GM19239 (cell line): Measurements from ENCODE around the gene FHIT.
"Not testable (repeated sequence)": the region's sequence is repeated elsewhere in the genome, so short reads cannot be mapped to it uniquely, and the experiment has no call there.

Experiments
- DNase-seq: peaks from one replicate; pipeline ENCODE4 v3.0.0; 2011; ENCODE audit warnings: low spot score; ENCODE audit not compliant: insufficient read length
- FAIRE-seq: peaks from 2 replicates; lab custom pipeline; 2011; peaks lifted over from hg19 to GRCh38; lab: Jason Lieb, UNC

Gene FHIT

DNA sequence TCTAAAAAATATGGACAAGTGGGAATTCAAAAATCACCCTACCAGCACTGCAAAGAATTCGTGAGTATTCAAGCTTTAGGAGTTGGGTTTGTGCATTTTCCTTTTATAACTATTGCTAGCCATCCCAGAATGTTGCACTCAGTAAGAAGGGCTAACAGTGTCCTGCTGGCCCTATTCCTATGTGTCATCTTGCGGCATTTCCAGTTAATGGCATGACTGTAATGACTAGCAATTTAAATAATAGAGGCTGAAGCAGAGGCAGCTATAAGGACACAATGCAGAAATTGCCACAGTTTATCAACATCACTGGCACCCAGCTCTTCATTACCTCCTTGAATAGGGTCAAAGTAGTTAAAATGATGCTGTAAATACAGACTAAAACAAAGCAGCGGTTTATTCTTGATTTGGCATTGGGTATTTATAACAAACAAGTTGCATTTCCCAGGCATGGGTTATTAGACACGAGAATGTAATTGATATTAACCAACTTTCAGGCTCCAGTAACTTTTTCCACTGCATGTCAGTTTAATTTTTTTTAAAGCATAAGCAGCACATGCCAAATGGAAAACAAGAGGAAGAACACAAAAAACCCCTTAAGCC lies 177.6 kb downstream of the FHIT start:
- DNase-seq (no peak), FAIRE-seq (no peak)

DNA sequence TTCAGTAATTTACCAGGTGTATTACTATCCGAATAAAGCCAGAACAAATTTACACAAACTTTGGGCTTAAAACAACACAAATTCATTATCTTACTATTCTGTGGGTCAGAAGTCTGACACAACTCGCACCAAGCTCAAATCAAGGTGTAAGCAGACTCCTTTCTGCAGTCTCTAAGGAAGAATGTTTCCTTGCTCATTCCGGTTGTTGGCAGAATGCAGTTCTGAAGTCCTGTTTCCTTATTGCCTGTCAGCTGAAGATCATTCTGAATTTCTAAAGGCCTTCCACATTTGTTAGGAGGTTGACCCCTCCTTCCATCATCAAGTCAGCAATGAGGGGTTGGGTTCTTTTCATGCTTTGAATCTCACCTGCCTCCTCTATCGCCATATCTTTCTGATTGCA lies 183.2 kb downstream of the FHIT start:
- DNase-seq (no peak), FAIRE-seq (no peak)

DNA sequence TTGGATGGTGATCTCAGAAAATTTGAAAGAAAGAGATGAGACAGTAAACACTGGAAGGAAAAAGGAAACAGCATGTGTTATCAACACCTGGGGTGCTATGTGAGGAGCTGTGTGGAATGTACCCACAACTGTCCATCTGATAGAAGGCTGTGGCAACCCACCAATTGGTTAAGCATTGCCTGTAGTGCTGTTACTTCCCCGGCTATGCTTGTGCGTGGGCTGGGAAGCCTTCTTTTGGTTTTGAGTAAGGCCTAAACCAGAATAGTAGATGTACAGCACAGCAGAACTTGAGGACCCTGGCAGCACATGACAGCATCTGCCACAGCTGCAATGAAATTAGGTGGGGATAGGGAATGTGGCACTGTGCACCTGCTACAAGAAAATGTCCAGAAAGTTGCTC lies 184.5 kb downstream of the FHIT start:
- no peak for FAIRE-seq
- DNase-seq = no peak

DNA sequence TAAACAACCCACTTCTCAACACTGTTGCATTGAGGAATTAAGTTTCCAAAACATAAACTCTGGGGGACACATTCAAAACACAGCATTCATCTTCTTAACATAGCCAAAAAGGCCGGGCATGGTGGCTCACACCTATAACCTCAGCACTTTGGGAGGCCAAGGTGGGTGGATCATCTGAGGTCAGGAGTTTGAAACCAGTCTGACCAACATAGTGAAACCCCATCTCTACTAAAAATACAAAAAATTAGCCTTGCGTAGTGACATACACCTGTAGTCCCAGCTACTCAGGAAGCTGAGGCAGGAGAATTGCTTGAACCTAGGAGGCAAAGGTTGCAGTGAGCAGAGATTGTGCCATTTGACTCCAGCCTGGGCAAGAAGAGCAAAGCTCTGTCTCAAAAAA lies 185.0 kb downstream of the FHIT start:
- not testable (repeated sequence) for DNase-seq, FAIRE-seq

DNA sequence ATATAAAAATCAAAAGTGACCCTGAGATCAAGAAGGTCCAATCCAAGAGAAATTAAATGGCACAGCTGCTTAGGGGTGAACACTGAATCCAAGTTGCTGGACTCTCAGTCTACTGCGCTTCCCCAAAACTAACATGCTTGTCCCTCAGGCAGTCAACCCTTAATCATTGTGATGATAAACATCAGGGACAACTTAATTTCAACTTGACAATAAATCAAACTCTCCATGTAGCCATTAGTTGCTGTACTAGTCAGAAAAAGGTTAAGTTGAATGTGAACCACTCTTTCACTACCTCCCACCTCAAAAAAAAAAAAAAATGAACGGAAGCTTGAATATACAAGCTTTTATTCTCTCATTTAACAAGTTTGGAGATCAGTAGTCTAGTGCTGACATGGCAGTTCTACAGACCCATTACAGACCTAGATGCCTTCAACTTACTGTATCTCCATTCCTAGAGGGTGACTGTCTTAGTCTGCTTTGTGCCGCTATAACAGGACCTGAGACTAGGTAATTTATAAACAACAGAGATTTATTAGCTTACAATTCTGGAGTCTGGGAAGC lies 185.7 kb downstream of the FHIT start:
- no peak for FAIRE-seq
- DNase-seq = no peak

DNA sequence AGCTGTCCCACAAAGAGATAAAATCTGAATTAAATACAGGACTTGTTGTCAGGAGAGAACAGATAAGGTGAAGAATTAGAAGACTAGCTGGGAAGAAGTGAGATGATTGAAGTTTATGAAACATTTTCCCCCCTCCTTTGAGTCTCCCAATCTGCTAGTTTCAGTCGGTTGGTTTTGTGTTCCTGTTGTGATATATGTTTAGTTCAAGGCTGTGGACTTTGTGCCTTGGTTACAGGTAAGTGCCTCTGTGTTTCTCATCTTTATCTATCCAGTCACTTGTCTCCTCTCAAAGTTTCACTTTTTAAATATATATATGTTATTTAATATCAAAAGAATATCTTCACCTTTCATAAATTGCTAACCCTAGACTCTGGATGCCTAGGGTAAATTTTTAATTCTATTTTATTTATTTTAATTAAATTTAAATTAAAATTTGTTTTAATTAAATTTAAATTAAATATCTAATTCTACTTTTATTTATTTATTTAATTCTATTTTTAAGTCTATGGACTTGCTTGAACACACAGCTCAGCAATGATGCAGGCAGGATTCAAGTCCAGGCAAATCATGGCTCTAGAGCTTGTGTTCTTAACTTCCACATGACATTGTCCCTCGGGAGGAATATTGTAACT lies 190.0 kb downstream of the FHIT start:
- FAIRE-seq (no peak), DNase-seq (no peak)

DNA sequence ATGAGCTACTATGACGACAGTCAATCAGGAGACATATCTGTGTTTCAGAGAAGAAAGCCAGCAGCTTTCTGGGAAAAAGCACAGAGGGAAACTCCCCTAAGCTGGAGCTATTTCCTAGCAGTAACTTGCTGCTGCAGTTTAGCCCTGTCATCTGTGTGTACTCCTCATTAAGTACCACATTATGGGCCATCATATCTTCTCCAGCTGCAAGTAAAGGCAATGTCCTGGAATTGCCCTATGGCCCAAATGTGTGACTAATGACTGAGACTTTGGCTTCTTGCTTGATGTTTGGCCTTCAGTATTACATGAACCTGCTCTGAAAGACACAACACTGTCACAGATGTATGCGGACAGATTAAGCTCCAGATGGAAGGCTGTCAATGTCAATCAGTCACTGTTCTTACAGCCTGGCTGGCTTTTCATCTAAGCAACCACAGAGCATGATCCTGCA lies 190.8 kb downstream of the FHIT start:
- DNase-seq (no peak), FAIRE-seq (no peak)

DNA sequence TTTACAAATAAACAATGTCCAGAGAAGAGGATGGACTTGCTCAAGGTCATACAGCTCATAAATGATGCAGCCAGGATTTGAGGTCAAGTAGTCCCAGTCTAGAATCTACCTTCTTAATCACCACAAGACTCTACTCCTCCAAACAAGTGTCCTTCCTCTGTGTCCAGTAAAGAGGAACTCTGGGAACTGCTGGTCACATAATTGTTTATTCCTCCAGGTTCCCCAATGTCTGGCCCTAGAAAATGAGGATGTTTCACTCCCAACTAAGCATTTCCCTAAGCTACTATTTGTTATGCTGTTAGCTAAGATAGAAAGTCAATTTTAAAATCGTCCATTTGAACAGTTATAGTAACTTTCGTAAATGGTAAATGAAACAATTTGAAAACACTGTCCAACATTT lies 192.4 kb downstream of the FHIT start:
- DNase-seq (no peak), FAIRE-seq (no peak)

DNA sequence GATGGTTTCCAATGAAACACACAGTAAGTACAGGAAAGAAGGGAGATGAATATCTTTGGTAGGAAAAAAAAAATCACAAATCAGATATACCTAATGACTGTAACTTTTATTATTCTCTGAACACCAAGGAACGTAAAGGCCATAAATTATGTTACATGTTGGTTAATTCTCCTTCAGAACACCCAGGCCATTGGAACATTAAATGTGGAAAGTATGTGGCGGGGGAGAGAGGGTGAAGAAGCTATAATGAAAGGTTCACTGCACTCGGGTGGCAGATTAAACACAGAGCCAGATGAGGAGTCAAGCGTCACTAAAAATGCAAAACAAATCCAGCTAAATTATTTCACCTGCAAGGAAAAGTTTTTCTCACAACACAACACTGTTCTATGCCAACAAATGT lies 193.8 kb downstream of the FHIT start:
- FAIRE-seq (no peak), DNase-seq (no peak)

DNA sequence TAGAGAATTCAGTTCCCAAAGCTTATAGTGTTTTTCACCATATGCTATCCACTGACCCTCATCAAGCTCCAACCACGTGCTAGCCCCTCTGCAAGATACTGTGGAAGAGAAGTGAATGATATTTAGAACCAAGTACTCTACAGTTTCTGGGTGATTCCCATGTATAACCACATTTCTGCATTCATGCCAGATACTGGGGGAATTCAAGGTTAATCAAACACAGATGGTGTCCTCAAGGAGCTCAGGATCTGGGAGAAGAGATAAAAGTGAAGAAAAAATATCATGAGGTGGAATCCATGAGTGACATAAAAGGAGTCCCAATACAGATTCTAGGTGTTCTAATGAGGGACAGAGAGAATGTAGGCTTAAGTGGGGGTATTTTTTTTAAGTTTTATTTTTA lies 195.8 kb downstream of the FHIT start:
- DNase-seq (no peak), FAIRE-seq (no peak)

DNA sequence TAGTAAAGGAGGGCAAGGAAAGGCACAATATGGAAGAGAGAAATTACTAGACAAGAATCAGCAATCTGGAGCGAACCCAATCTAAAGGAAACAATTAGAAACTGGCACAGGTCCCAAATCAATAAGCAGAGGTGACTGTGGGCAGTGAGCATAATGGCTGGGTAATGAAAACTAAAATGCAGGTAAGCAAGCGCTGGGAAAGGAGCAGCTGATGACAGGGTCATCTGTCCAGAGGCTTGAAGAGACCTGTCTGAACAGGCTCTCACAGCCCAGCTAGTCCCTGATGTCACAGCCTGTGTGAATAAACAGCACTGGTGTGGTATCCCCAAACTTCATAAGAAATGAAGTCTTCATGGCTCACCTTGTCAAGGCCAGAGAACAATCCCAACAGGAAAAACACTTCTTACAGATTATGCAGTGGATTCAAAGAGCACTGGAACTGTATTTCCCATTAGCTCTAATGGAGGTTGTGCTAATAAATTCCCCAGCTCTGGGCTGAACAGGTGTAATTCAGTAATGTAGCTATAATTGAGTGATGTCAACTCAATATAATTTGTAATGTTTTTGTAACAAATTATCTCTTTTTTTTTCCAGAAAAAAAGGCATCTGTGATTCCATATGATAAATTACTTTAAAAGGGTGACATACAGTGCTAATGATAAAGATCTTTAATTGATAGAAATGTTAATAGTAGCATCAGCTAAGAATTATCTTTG lies 197.3 kb downstream of the FHIT start:
- DNase-seq (no peak), FAIRE-seq (no peak)

DNA sequence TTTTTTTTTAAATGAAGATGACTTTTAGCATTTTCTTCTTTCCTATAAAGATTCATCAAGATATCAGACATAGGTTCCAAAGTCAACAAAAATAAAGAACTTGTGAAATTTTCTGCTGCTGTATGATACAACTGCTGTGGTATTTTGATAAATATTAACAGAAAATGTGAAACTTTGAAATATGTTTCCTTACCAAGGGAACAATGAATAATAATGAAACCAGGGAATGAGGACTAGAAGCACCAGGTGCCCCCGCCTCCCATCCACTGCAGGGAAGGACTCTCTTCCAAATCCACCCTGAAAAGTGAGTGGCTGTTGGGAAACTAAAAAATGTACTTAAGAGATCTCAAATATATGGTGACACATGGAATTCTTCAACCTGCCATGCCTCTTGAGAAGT lies 198.4 kb downstream of the FHIT start:
- FAIRE-seq = no peak

DNA sequence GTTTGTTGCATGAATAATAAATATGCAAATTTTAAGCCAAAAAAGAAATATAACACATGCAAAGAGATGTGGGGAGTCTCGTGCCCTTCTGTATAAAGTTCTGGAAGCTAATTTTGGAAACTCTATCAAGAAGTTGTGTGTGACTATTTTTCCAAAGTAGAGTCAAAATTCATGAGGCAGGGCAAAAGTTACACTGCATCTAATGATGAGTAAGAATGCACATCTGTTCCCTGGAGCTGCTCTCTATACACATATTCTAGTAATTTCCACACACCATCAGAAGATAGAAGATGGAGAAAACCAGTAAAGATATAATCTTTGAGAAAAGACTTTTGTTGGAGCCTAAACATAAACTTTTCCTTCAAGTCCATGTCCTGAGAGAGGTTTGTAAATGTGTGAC lies 199.6 kb downstream of the FHIT start:
- FAIRE-seq (no peak), DNase-seq (no peak)

More for the DNA sequence above, 198.4 kb downstream of the FHIT start:
- DNase-seq = no peak

DNA sequence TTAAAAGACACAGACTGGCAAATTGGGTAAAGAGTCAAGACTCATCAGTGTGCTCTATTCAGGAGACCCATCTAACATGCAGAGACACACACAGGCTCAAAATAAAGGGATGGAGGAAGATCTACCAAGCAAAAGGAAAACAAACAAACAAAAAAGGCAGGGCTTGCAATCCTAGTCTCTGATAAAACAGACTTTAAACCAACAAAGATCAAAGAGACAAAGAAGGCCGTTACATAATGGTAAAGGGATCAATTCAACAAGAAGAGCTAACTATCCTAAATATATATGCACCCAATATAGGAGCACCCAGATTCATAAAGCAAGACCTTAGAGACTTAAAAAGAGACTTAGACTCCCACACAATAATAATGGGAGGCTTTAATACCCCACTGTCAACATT lies 206.1 kb downstream of the FHIT start:
- not testable (repeated sequence) for DNase-seq, FAIRE-seq

DNA sequence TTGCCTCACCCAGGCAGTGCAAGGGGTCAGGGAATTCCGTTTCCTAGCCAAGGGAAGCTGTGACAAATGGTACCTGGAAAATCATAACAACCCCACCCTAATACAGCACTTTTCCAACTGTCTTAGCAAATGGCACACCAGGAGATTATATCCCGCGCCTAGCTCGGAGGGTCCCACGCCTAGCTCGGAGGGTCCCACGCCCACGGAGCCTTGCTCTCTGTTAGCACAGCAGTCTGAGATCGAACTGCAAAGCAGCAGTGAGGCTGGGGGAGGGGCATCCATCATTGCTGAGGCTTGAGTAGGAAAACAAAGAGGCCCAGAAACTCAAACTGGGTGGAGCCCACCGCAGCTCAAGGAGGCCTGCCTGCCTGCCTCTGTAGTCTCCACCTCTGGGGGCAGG lies 208.1 kb downstream of the FHIT start:
- DNase-seq (no peak), FAIRE-seq (no peak)

DNA sequence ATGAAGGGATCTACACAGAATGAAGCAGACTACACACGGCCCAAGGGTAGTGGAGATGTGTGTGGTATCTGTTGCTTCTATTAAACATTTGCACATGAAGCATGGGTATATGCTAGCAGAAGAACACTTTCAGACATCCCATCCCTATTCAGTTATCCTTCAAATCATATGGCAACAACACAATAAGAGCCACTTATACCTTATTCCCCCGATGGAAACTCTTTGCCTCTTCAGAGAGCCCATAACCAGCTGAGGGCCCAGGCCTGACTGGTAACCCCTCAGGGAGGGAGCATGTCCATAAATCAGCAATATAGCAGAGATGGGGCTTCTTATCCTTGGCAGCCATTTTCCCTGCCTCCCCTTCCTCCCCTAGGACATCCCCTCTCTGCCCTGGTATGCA lies 210.6 kb downstream of the FHIT start:
- DNase-seq (no peak), FAIRE-seq (no peak)

DNA sequence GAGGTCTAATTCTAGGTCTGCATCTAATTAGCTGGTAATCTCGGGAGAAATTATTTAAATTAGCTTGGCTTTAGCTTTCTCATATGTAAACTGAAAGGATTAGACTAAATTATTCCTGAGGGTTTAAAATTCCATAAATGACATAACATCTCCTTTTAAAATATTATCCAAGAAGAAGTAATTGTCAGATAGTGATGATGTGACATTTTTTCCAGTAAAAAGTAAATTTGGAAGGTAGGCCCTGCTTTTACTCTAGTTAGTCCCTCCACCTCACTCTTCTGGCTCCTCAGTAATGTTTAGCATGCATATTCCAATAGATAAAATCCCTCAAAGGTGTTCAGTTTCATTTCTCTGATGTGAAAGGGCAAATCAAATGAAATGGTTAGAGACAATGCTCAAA lies 215.7 kb downstream of the FHIT start:
- DNase-seq (no peak), FAIRE-seq (no peak)

DNA sequence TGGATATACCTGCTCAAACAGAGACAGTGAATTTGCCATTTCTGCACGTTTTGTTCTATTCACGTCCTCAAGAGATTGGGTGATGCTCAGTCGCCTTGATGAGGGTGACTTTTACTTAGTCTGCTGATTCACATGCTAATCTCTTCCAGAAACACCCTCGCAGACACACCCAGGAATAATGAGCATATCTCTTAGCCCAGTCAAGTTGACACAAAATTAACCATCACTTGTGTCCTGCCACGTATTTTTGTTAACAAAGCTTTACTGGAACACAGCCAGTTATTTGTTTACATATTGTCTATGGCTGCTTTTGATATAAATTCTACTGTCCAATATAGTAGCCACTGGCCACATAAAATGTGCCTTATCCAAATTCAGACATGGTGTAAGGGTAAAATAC lies 218.3 kb downstream of the FHIT start:
- FAIRE-seq (no peak), DNase-seq (no peak)

DNA sequence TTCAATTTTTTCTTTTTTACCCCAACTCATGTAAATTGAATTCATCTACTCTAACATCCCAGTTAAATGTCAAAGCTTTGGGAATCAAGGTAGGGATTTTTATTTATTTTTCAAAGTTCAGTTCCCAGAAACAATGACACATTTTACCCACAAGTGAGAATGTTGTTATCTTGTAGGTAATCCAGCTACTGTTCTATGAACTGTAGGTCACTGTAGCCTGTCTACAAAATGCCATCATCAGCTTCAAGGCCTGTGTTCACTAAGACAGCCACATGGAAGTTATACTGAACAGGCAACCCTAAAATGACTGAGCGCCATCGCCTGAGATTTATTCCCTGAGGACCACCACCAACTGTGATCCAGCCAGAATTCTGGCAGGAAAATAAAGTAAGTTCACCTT lies 219.7 kb downstream of the FHIT start:
- no peak for DNase-seq
- FAIRE-seq = no peak

DNA sequence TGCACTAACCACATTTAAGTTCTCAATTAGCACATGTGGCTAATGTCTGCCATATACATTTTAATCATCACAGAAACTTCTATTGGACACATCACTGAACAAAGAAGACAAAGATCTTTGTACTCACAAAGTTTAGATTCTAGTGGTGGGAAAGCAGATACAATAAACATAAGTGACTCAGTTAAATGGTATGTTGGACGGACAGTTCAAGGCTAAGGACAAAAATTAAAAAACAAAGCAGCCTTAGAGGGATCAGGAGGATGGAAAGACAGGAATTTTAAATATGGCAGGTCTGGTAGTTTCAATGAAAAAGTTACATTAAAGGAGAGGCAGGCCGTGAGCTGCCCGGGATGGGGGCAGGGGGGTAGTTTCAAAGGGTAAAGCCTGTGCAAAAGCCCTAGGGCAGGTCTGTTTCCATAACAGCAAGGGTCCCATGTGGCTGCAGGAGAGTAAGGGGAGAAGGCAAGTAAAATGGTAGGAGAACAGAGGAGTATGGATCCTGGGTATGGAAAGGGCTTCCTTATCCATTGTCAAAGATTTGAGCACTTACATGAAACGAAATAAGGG lies 220.7 kb downstream of the FHIT start:
- FAIRE-seq = no peak
- DNase-seq = no peak

DNA sequence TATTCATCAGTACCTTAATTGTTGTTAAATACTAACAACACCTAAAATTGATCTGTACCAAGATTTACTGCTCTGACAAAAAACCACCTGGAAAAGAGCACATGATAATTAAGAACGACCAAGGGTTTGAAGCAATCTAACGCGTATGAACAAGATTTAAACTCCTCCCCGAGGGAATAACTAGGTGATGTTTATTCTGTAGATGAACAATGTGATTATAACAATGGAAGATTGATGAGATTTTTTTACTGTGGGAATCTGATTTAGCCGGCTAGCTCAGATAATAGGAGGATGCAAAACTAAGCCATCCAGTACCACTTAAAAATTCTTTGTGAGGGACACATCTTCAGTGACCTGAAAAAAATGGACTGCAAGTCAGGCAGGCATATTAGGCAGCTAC lies 222.1 kb downstream of the FHIT start:
- DNase-seq (no peak), FAIRE-seq (no peak)
